BLaER1 (cell line): ENCODE results near the gene ASGR2.
"Not testable (repeated sequence)": the region's sequence is repeated elsewhere in the genome, so short reads cannot be mapped to it uniquely, and the experiment has no call there.

Source experiments
- H3K27ac ChIP-seq: shearing (Covaris generic); formaldehyde crosslinking; 2 replicates; pipeline ENCODE4 v1.8.1; 2022
- H3K27me3 ChIP-seq: shearing (Covaris generic); formaldehyde crosslinking; 2 replicates; pipeline ENCODE4 v1.8.1; 2022
- H3K36me3 ChIP-seq: shearing (Covaris generic); formaldehyde crosslinking; 2 replicates; pipeline ENCODE4 v1.8.1; 2022
- H3K4me1 ChIP-seq: shearing (Covaris generic); formaldehyde crosslinking; 2 replicates; pipeline ENCODE4 v1.8.1; 2022
- H3K4me2 ChIP-seq: shearing (Covaris generic); formaldehyde crosslinking; 2 replicates; pipeline ENCODE4 v1.8.1; 2022
- H3K4me3 ChIP-seq: shearing (Covaris generic); formaldehyde crosslinking; 2 replicates; pipeline ENCODE4 v1.8.1; 2022
- H3K9ac ChIP-seq: shearing (Covaris generic); formaldehyde crosslinking; 2 replicates; pipeline ENCODE4 v1.8.1; 2022
- H3K9me3 ChIP-seq: shearing (Covaris generic); formaldehyde crosslinking; 2 replicates; pipeline ENCODE4 v1.8.1; 2022
- H4K20me1 ChIP-seq: shearing (Covaris generic); formaldehyde crosslinking; 2 replicates; pipeline ENCODE4 v1.8.1; 2022
- Cebpa-rat ChIP-seq: shearing (Covaris generic); IDR thresholded peaks from 2 replicates; pipeline ENCODE4 v1.8.1; 2022

Gene ASGR2

GRCh38 chr17:7137171-7137943 is 22.7 kb upstream of the ASGR2 start:
- Histone ChIP-seq H3K27me3 (no peaks in the 10 kb centered on the region), H3K9me3 (no peaks in the 10 kb centered on the region), H3K9ac (peak overlapping the region; percentile 7; the same call in 1 of the 2 replicates), H3K4me1 (peaks cover 29% of the 10 kb centered on the region), H3K4me3 (no peak overlapping the region), H3K27ac (no peak overlapping the region), H3K36me3 (no peaks in the 10 kb centered on the region), H3K4me2 (no peak overlapping the region), H4K20me1 (no peaks in the 10 kb centered on the region)
- TF ChIP-seq Cebpa-rat = no peak

GRCh38 chr17:7136266-7136877 is 21.8 kb upstream of the ASGR2 start:
- Histone ChIP-seq H3K27me3 (no peaks in the 10 kb centered on the region), H4K20me1 (no peaks in the 10 kb centered on the region), H3K4me1 (peaks cover 38% of the 10 kb centered on the region), H3K4me3 (no peak overlapping the region), H3K36me3 (no peaks in the 10 kb centered on the region), H3K9me3 (no peaks in the 10 kb centered on the region), H3K9ac (no peak overlapping the region), H3K4me2 (peak overlapping the region; percentile 45), H3K27ac (no peak overlapping the region)
- no peak for TF ChIP-seq Cebpa-rat

GRCh38 chr17:7133916-7134315 is 19.3 kb upstream of the ASGR2 start:
- H3K27ac ChIP-seq = no peak overlapping the region
- no peaks in the 10 kb centered on the region for H3K36me3 ChIP-seq
- peaks cover 54% of the 10 kb centered on the region for H3K4me1 ChIP-seq
- no peaks in the 10 kb centered on the region for H4K20me1 ChIP-seq
- H3K9me3 ChIP-seq = no peaks in the 10 kb centered on the region
- H3K9ac ChIP-seq = no peak overlapping the region
- H3K4me3 ChIP-seq = no peak overlapping the region
- no peak for TF ChIP-seq Cebpa-rat
- H3K4me2 ChIP-seq = peak overlapping the region; percentile 61
- no peaks in the 10 kb centered on the region for H3K27me3 ChIP-seq

GRCh38 chr17:7133424-7133823 is 18.8 kb upstream of the ASGR2 start:
- no peaks in the 10 kb centered on the region for H4K20me1 ChIP-seq
- no peaks in the 10 kb centered on the region for H3K36me3 ChIP-seq
- TF ChIP-seq Cebpa-rat = no peak
- no peaks in the 10 kb centered on the region for H3K27me3 ChIP-seq
- no peak overlapping the region for H3K9ac ChIP-seq
- no peak overlapping the region for H3K4me3 ChIP-seq
- H3K4me2 ChIP-seq = peak overlapping the region; percentile 61
- no peaks in the 10 kb centered on the region for H3K9me3 ChIP-seq
- H3K27ac ChIP-seq = no peak overlapping the region
- H3K4me1 ChIP-seq = peaks cover 54% of the 10 kb centered on the region

- no peak overlapping the region for H3K4me3 ChIP-seq
- H3K27me3 ChIP-seq = no peaks in the 10 kb centered on the region
- H3K27ac ChIP-seq = no peak overlapping the region
- H3K4me2 ChIP-seq = peak overlapping the region; percentile 61
- no peak overlapping the region for H3K9ac ChIP-seq
- peaks cover 54% of the 10 kb centered on the region for H3K4me1 ChIP-seq
- no peak for TF ChIP-seq Cebpa-rat
- no peaks in the 10 kb centered on the region for H4K20me1 ChIP-seq
- H3K36me3 ChIP-seq = no peaks in the 10 kb centered on the region
- H3K9me3 ChIP-seq = no peaks in the 10 kb centered on the region
Observed at GRCh38 chr17:7132511-7133094, 18.0 kb upstream of the ASGR2 start.

- H3K9me3 ChIP-seq = no peaks in the 10 kb centered on the region
- no peaks in the 10 kb centered on the region for H3K27me3 ChIP-seq
- H3K4me3 ChIP-seq = no peak overlapping the region
- H3K27ac ChIP-seq = peak overlapping the region; percentile 36
- H3K4me1 ChIP-seq = peaks cover 54% of the 10 kb centered on the region
- no peaks in the 10 kb centered on the region for H4K20me1 ChIP-seq
- H3K4me2 ChIP-seq = peak overlapping the region; percentile 61
- no peaks in the 10 kb centered on the region for H3K36me3 ChIP-seq
- no peak overlapping the region for H3K9ac ChIP-seq
- no peak for TF ChIP-seq Cebpa-rat
Observed at GRCh38 chr17:7131423-7131791, 16.8 kb upstream of the ASGR2 start.

GRCh38 chr17:7130621-7131422 is 16.2 kb upstream of the ASGR2 start:
- H3K36me3 ChIP-seq = no peaks in the 10 kb centered on the region
- no peak overlapping the region for H3K4me3 ChIP-seq
- TF ChIP-seq Cebpa-rat = no peak
- H3K4me1 ChIP-seq = peaks cover 49% of the 10 kb centered on the region
- peak overlapping the region; percentile 61 for H3K4me2 ChIP-seq
- H3K27ac ChIP-seq = peak overlapping the region; percentile 36
- H4K20me1 ChIP-seq = no peaks in the 10 kb centered on the region
- H3K9ac ChIP-seq = no peak overlapping the region; the same call in 1 of the 2 replicates
- H3K9me3 ChIP-seq = no peaks in the 10 kb centered on the region
- H3K27me3 ChIP-seq = no peaks in the 10 kb centered on the region

- Histone ChIP-seq H3K27me3 (no peaks in the 10 kb centered on the region), H3K4me3 (no peak overlapping the region), H3K4me1 (peaks cover 42% of the 10 kb centered on the region), H3K9ac (no peak overlapping the region), H3K36me3 (no peaks in the 10 kb centered on the region), H3K27ac (no peak overlapping the region), H3K4me2 (no peak overlapping the region), H3K9me3 (no peaks in the 10 kb centered on the region), H4K20me1 (no peaks in the 10 kb centered on the region)
- no peak for TF ChIP-seq Cebpa-rat
Observed at GRCh38 chr17:7129311-7129710, 14.7 kb upstream of the ASGR2 start.

GRCh38 chr17:7128160-7128559 is 13.5 kb upstream of the ASGR2 start:
- H3K4me1 ChIP-seq = peaks cover 33% of the 10 kb centered on the region
- no peak for TF ChIP-seq Cebpa-rat
- H3K4me2 ChIP-seq = no peak overlapping the region
- H3K27me3 ChIP-seq = no peaks in the 10 kb centered on the region
- H3K27ac ChIP-seq = no peak overlapping the region
- no peak overlapping the region for H3K9ac ChIP-seq
- H3K9me3 ChIP-seq = no peaks in the 10 kb centered on the region
- no peaks in the 10 kb centered on the region for H3K36me3 ChIP-seq
- no peak overlapping the region for H3K4me3 ChIP-seq
- H4K20me1 ChIP-seq = no peaks in the 10 kb centered on the region

- not testable (repeated sequence) for H3K9ac ChIP-seq, H3K27me3 ChIP-seq, H3K4me3 ChIP-seq, H4K20me1 ChIP-seq, H3K4me2 ChIP-seq, H3K27ac ChIP-seq, H3K9me3 ChIP-seq, H3K36me3 ChIP-seq
- peaks cover 29% of the 10 kb centered on the region for H3K4me1 ChIP-seq
Observed at GRCh38 chr17:7127501-7127900, 12.9 kb upstream of the ASGR2 start.

GRCh38 chr17:7126386-7126785 is 11.8 kb upstream of the ASGR2 start:
- not testable (repeated sequence) for H3K27ac ChIP-seq, H3K27me3 ChIP-seq, H3K9me3 ChIP-seq, H3K4me2 ChIP-seq, H3K36me3 ChIP-seq, H3K9ac ChIP-seq, H4K20me1 ChIP-seq, H3K4me3 ChIP-seq
- peaks cover 29% of the 10 kb centered on the region for H3K4me1 ChIP-seq
